Loucy (cell line): ENCODE data around the gene COG8.
"Not testable (repeated sequence)": the region's sequence is repeated elsewhere in the genome, so short reads cannot be mapped to it uniquely, and the experiment has no call there.

Experiments
- H2AFZ ChIP-seq: fragments of 200-600 bp; sonication (generic); 2 replicates; pipeline ENCODE4 v1.6.0; 2016; ENCODE audit warnings: antibody characterized with exemption, mild to moderate bottlenecking, low read length, moderate library complexity
- H3F3A ChIP-seq: fragments of 200-600 bp; 2 replicates; pipeline ENCODE4 v1.6.0; 2016; ENCODE audit warnings: antibody characterized with exemption, low read depth, mild to moderate bottlenecking
- H3K27me3 ChIP-seq: fragments of 200-600 bp; sonication (generic); 2 replicates; pipeline ENCODE4 v1.6.1; 2014; ENCODE audit warnings: low read length, mild to moderate bottlenecking; ENCODE audit not compliant: insufficient read depth, poor library complexity, severe bottlenecking
- H3K36me3 ChIP-seq: fragments of 200-600 bp; sonication (generic); 2 replicates; pipeline ENCODE4 v1.6.1; 2016; ENCODE audit warnings: low read length; ENCODE audit not compliant: insufficient read depth
- H3K4me1 ChIP-seq: fragments of 200-600 bp; sonication (generic); 2 replicates; pipeline ENCODE4 v1.5.1; 2014; ENCODE audit warnings: low read length, mild to moderate bottlenecking; ENCODE audit not compliant: insufficient read depth, poor library complexity, severe bottlenecking
- H3K4me2 ChIP-seq: fragments of 200-600 bp; sonication (generic); 2 replicates; pipeline ENCODE4 v1.6.0; 2014; ENCODE audit warnings: antibody characterized with exemption, low read length, low read depth, mild to moderate bottlenecking; ENCODE audit not compliant: poor library complexity, severe bottlenecking
- H3K4me3 ChIP-seq: fragments of 200-600 bp; sonication (generic); 2 replicates; pipeline ENCODE4 v1.5.1; 2014; ENCODE audit warnings: low read length, mild to moderate bottlenecking, mixed read lengths; ENCODE audit not compliant: poor library complexity, severe bottlenecking
- H3K79me2 ChIP-seq: fragments of 200-600 bp; sonication (generic); 2 replicates; pipeline ENCODE4 v1.6.1; 2014; ENCODE audit warnings: low read length; ENCODE audit not compliant: insufficient read depth
- H3K9ac ChIP-seq: fragments of 200-600 bp; sonication (generic); 2 replicates; pipeline ENCODE4 v1.6.0; 2014; ENCODE audit warnings: mild to moderate bottlenecking, low read depth, low read length, moderate library complexity; ENCODE audit not compliant: poor library complexity, severe bottlenecking
- H3K9me2 ChIP-seq: fragments of 200-600 bp; sonication (generic); replicated peaks from 2 replicates; pipeline ENCODE4 v1.6.1; 2016; ENCODE audit warnings: low read depth, low read length, mixed read lengths
- H3K9me3 ChIP-seq: fragments of 200-600 bp; sonication (generic); 2 replicates; pipeline ENCODE4 v1.6.1; 2014; ENCODE audit warnings: mild to moderate bottlenecking, antibody characterized with exemption, low read length, low read depth; ENCODE audit not compliant: insufficient read depth
- H4K20me1 ChIP-seq: fragments of 200-600 bp; sonication (generic); 2 replicates; pipeline ENCODE4 v1.6.0; 2014; ENCODE audit warnings: antibody characterized with exemption, low read length, mild to moderate bottlenecking; ENCODE audit not compliant: insufficient read depth, poor library complexity, severe bottlenecking
- CTCF ChIP-seq: fragments of 200-600 bp; sonication (generic); conservative IDR thresholded peaks from 2 replicates; pipeline ENCODE4 v1.5.1; 2014; ENCODE audit warnings: mild to moderate bottlenecking, antibody characterized with exemption, low read length
- EZH2phosphoT487 ChIP-seq: fragments of 200-600 bp; IDR thresholded peaks from 2 replicates; pipeline ENCODE4 v1.6.1; 2018; ENCODE audit warnings: antibody characterized with exemption, mild to moderate bottlenecking, moderate library complexity, borderline replicate concordance

COG8 gene

GRCh38 chr16:69294051-69294450 lies 45.3 kb downstream of the COG8 start:
- no peak overlapping the region for H3K4me3 ChIP-seq
- H3K9me3 ChIP-seq = no peaks in the 10 kb centered on the region
- no peak for TF ChIP-seq CTCF
- no peak for TF ChIP-seq EZH2phosphoT487
- H3K9me2 ChIP-seq = no peaks in the 10 kb centered on the region
- no peaks in the 10 kb centered on the region for H3F3A ChIP-seq
- H3K4me2 ChIP-seq = no peak overlapping the region
- H3K9ac ChIP-seq = no peak overlapping the region
- H3K27me3 ChIP-seq = no peaks in the 10 kb centered on the region
- no peaks in the 10 kb centered on the region for H3K79me2 ChIP-seq
- no peaks in the 10 kb centered on the region for H3K36me3 ChIP-seq
- H4K20me1 ChIP-seq = no peaks in the 10 kb centered on the region
- no peak overlapping the region for H2AFZ ChIP-seq
- H3K4me1 ChIP-seq = no peaks in the 10 kb centered on the region

GRCh38 chr16:69293401-69293800 lies 46.0 kb downstream of the COG8 start:
- Histone ChIP-seq H3K36me3 (no peaks in the 10 kb centered on the region), H2AFZ (no peak overlapping the region), H3K4me3 (no peak overlapping the region), H3K4me1 (no peaks in the 10 kb centered on the region), H3K27me3 (no peaks in the 10 kb centered on the region), H3K9me2 (no peaks in the 10 kb centered on the region), H4K20me1 (no peaks in the 10 kb centered on the region), H3K9ac (no peak overlapping the region), H3K79me2 (no peaks in the 10 kb centered on the region), H3F3A (no peaks in the 10 kb centered on the region), H3K9me3 (no peaks in the 10 kb centered on the region), H3K4me2 (no peak overlapping the region)
- TF ChIP-seq EZH2phosphoT487 (no peak), CTCF (no peak)

GRCh38 chr16:69291657-69292056 lies 47.7 kb downstream of the COG8 start:
- not testable (repeated sequence) for H2AFZ ChIP-seq, H3K9me2 ChIP-seq, H3F3A ChIP-seq, H4K20me1 ChIP-seq, H3K27me3 ChIP-seq, H3K79me2 ChIP-seq, H3K36me3 ChIP-seq, H3K4me2 ChIP-seq, H3K4me1 ChIP-seq, H3K4me3 ChIP-seq, H3K9ac ChIP-seq, H3K9me3 ChIP-seq

GRCh38 chr16:69286941-69287713 lies 52.2 kb downstream of the COG8 start:
- Histone ChIP-seq H3K4me3 (no peak overlapping the region), H3K79me2 (no peaks in the 10 kb centered on the region), H3K9me2 (no peaks in the 10 kb centered on the region), H3K9me3 (no peaks in the 10 kb centered on the region), H3K36me3 (peaks cover 14% of the 10 kb centered on the region), H3K4me2 (no peak overlapping the region), H3F3A (no peaks in the 10 kb centered on the region), H3K9ac (no peak overlapping the region), H3K27me3 (no peaks in the 10 kb centered on the region), H3K4me1 (no peaks in the 10 kb centered on the region), H2AFZ (no peak overlapping the region), H4K20me1 (no peaks in the 10 kb centered on the region)
- no peak for TF ChIP-seq EZH2phosphoT487
- TF ChIP-seq CTCF = peak; percentile 68
